ENCODE data around the gene MRPL33.

MRPL33 gene

DNA sequence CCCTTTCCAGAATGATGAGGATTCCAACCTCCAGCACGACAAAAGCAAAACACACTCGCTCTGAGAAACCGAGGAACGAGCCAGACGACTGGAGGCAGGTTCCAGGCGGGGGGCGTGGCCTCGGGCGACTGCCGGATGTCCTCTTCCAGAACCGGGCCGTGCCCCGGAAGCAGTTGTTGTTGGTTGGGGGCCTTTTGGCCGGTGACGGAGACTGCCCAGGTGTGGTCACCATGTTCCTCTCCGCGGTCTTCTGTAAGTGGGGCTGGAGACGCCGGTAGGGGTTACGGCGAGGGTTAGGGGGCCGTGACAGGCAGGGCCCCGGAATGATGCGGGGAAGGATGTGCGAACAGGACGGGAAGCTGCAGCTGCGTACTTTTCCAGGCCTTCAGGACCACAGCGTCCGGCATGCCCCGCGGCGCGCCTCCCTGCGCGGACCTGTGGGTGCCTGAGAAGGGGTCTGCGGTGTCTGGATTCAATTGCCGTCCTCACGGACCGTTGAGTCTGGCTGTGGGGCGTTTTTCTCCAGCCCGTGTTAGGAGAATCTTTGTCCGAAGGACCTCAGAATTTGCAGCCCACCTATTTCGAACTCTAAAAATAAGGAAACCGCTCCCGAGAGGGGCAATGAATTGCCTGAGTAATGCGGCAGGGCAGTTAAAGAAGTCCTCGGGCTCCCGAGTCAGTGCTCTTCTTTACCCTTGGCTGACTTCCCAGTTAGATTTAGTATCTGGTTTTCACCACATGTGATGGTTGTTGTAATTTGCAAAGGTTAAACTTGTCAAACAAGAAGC, at the start of gene MRPL33:
Gene MRPL33 (plus strand): TSS at position 172 of the 788 bp plus-strand sequence. CDS start 59 bp downstream, at position 231.
- peak in 1 of 2 experiments; percentile 67 for DNase-seq (ENCODE audit: low read depth in 2 of 2)

DNA sequence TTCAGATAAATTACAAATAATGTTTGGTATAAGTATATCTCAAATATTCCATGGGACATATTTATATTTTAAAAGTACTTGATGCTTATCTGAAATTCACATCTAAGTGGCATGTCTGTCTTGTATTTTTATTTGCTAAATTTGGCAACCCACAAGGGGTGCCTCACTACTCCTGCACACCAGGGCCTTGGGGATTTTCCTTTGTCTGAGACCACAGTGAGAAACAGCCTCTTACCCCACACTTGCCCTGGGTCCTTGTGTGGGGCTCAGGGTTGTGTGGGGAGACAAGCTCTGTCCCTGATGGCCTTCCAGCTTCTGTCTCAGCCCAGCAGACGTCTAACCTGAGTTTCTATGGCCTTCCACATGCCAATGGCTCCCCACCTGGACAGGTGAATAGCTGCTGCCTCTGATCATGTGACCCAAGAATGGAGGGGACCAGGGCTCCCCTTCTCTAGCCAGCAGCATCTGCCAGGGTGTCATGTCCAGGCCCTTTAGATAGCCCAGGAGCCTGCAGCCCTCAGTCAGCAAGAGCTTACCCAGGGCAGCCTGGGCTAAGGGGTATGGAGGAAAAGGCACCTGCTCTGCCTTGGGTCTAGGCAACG, 49.5 kb upstream of the MRPL33 start:
- DNase-seq (ENCODE audit: low read depth in 2 of 2) = no peak

GRCh38 chr2:27723372-27724144, 48.0 kb upstream of the MRPL33 start:
- peak in 1 of 2 experiments; percentile 29 for DNase-seq (ENCODE audit: low read depth in 2 of 2)

- no peak for DNase-seq (ENCODE audit: low read depth in 2 of 2)
Observed at GRCh38 chr2:27724191-27724590, 47.3 kb upstream of the MRPL33 start.

DNA sequence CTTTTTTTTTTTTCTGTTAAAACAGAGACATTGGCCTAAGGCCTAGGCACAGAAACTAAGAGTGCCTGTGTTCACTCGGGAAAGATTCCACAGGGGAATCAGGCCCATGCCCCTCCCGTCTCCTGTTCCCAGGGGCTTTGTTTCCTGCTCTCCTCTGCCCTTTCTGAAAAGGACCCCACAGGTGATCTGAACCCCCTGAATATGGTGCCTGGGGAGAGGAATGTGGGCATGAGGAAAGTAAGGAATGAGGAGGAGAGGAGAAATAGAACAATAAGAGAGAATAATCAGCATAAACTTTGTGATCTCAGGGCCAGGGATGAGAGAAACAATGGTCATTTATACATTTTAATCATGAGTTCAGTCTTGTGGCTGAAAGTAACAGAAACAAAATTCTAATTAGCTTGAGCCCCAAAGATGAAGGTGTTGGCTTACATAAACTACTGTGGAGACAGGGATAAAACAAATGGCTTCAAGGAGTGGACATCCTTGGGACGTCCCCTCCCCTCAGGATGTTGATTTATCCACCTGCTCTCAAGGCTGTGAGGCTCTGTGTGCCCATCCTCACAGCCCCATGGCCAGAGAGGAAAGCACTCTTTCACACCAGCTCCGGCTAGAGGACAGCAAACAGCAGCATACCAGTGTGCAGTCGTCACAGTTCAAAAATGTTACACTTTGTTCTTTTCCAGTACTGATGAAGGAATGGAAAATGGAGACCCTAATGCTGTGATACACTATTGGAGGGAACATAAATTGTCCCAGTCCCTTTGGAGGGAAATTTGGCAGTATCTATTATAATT, 46.4 kb upstream of the MRPL33 start:
- DNase-seq (ENCODE audit: low read depth in 2 of 2) = no peak

DNA sequence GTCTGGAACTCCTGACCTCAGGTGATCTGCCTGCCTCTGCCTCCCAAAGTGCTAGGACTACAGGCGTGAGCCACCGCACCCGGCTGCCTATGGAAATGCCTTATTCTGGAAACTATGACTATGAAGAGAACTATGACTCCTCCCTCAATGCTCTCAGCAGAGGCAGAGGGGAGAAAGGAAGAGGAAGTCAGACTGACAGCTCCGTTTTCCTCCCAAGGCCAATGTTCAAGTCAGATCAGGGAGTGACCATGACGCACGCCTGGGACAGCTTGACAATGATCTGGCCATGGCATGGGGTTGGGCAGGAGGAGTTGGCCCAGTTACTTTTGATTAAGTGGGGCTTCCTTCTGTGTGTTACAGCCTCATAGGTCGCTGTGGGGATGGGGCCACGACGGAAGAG, 44.3 kb upstream of the MRPL33 start:
- no peak for DNase-seq (ENCODE audit: low read depth in 2 of 2)

GRCh38 chr2:27728081-27728858, 43.2 kb upstream of the MRPL33 start:
- no peak for DNase-seq (ENCODE audit: low read depth in 2 of 2)

DNA sequence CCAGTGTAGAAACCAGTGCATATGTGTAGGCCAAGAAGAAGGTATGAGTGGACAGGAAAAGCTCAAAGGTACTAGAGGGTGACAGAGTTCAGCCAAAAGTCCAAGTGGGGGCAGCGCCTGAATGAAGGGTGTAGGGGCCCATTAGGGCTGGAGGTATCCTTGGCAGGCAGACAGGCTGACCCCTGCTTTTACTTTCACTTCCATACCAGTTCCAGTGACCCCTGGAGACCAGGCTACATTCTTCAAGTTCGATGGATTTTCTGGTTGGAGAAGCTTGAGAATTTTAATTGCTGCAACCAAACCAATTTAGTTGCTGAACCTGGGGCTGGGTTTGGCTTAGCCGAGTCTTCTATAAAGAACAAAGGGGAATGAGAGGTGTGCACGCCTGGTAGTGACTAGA, 42.3 kb upstream of the MRPL33 start:
- no peak for DNase-seq (ENCODE audit: low read depth in 2 of 2)

DNA sequence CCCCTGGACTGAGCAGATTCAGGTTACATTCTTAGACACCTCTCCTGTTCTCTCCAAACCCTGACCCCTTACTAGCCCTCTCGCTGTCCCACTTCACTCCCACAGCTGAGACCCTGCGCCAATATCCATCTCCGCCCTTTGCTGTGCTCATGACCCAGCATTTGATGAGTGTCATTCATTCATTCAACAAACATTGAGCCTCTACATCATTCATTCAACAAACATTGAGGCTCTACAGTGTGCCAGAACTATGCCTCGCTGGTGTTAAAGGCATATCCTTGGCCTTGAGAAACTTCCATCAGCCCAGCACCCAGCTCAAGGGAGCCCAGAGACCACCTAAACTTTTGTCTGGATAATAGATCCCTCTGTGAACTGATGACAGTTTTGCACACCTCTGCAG, 41.9 kb upstream of the MRPL33 start:
- DNase-seq (ENCODE audit: low read depth in 2 of 2) = no peak

DNA sequence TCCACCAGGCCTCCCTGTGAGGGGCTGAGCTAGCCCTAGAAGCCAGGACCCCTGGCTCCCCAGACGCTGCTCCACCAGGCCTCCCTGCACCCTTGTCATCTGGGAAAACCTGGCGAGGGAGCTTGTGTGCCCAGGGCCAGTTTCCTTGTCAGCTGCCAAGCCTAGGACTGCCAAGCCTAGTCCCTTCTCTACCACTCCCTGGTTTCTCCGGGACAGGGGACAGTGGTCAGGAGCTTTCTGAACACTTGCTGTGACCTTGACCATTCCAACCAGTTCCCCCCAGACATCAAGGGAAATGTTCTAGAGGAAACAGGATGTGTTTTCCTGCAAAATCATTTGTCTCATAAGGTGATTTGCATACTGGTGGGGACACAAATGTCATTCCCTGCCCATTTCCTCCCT, 41.3 kb upstream of the MRPL33 start:
- DNase-seq (ENCODE audit: low read depth in 2 of 2) = no peak

DNA sequence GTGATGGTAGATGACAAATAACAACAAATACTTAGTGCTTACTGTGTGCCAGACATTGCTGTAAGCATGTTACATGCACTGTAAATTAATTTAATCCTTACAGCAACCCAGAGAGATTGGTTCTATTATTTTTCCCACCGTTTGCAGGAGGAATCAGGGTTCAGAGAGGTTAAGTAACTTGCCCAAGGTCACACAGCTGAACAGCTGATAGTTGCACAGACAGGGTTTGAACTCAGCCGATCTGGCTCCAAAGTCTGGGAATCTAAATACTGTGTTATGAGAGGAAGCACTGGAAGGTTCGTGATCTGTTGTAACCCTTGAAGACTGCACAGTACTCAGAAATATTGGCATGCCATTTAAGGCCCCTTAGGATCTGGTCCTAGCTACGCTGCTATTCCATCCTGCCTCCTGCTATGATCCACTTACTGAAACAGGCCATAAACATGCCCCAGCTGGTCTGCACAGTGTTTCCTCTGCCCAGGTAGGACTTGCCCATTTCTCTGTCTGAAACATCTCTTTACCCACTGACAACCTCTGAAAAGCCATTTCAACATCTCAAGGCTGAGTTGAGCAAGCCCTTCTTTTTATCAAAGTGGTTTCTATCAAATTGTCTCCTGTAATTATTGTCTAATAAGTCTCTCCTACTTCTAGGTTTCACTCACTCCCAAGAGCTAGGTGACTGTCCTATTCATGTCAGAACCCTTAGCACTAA, 40.4 kb upstream of the MRPL33 start:
- no peak for DNase-seq (ENCODE audit: low read depth in 2 of 2)

- no peak for DNase-seq (ENCODE audit: low read depth in 2 of 2)
Observed at GRCh38 chr2:27734305-27734704, 37.2 kb upstream of the MRPL33 start.

GRCh38 chr2:27735263-27735904, 36.1 kb upstream of the MRPL33 start:
- DNase-seq (ENCODE audit: low read depth in 2 of 2) = peak in 1 of 2 experiments; percentile 40

DNA sequence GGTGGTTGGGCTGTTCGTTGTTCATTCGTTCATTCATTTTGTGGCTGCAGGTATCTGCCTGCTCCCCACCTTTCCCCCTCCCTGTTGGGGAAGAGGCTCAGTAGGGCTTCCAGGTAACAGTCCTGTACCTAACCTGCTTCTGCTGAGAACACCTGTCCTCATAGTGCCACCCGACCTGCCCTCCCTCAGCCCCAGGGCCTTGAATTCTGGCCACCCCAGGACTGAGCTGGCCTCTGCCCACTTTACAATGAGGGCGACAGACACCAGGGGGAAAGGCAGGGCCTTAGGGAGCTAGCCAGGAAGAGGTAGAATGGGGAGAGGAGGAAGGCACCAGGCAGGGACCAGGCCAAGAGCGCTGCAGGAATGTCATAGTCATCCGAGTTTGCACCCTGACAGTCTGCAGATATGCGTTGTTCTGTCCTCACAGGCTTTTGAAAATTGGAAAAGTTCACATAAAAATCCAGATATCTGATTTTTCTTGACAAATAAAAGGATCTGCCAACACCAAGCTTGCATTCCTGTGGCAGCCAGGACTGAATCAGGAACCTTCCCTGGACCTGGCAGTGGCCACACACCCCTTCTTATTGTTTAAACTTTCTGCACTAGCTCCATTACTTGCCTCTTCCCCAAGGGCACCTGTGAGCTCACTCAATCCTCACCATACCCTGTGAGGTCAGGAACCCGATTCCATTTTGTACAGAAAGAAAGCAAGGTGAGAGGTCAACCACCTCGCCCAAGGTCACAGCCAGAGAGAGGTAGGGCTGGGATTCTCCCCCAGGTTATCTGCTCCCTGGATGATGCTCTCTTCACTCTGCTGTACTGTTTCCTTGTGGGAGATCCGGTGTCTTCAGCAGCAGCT, 35.3 kb upstream of the MRPL33 start:
- no peak for DNase-seq (ENCODE audit: low read depth in 2 of 2)

DNA sequence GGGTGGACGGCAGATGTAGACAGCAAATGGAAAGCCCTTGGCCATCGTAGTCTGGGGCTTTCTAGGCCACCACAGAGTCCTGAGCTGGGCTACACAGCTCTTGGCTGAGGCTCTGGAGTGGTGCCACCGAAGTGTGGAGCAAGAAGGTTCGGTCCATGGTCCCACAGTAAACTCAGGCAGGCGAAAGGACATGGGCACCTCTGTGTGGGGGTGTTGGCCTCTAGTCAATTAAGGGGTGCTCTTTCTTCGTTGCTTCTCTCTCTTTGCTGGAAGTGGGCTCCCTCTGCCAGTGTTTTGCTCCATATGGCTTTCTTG, 34.7 kb upstream of the MRPL33 start:
- DNase-seq (ENCODE audit: low read depth in 2 of 2) = no peak

- DNase-seq (ENCODE audit: low read depth in 2 of 2) = no peak
Observed at GRCh38 chr2:27737676-27738348, 33.7 kb upstream of the MRPL33 start.

DNA sequence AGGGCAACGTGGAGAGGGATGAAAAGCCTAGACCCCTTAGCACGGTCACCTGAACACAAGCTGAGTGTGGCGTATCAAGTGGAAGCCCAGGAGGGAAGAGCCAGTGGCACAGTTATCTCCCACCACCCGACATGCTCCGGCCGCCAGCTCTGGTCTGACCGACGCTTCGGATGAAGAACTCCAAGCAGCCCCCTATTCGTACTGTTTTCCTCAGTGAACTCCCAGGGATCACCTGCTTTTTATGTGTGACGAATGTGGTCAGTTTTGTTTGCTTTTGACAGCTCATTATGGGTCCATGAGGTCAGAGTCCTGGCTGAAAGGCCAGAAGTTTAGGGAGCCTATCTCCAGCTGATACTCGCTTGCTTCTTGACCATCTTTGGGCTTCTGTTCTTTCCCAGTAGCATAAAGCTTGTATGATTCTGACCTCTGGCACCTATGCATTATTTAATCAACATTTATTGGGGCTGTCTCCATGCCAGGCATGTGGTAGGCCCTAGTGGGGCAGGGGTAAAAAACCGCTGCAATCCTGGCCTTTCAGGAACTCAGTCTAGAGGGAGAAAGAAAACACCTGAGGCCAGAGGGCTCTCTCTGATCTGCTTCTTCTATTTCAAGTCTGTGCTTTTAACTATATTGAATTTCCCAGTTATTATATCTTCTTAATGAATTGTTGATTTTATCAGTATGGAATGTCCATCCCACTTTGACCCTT, 33.0 kb upstream of the MRPL33 start:
- DNase-seq (ENCODE audit: low read depth in 2 of 2) = no peak

DNA sequence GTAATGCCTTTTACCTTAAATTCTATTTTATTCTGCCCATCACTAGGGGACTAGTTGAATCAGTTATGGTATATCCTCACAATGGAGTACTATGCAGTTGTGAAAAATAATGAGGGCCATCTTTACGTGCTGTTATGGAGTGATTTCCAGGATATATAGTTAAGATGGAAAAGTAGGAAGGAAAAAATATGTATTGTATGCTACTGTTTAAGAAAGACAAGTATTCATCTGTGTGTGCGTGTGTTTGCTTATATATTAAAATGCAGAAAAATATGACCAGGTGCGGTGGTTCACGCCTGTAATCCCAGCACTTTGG, 32.5 kb upstream of the MRPL33 start:
- no peak for DNase-seq (ENCODE audit: low read depth in 2 of 2)
